RWPE1 (cell line): Measurements from ENCODE around the gene RIPPLY2.

Source experiments
- CTCF ChIA-PET: fragments of 350-600 bp; sonication (Branson Sonifier 250); formaldehyde crosslinking; extraction: SDS; loops from one replicate; lab custom pipeline; 2021; lab: Yijun Ruan, JAX
- POLR2A ChIA-PET: fragments of 400-600 bp; formaldehyde crosslinking; extraction: SDS; loops from one replicate; lab custom pipeline; 2020; ENCODE audit warnings: antibody characterized with exemption; ENCODE audit not compliant: low non-redundant PET; lab: Yijun Ruan, JAX
- DNase-seq: peaks from one replicate; pipeline ENCODE4 v3.0.0; 2012; ENCODE audit warnings: low spot score
- H3K27ac ChIP-seq: fragments of 450-650 bp; 2 replicates; pipeline ENCODE4 v1.5.1; 2017
- CTCF ChIP-seq: fragments of 450-650 bp; conservative IDR thresholded peaks from 2 replicates; pipeline ENCODE4 v1.5.1; 2017; ENCODE audit warnings: low read depth, mild to moderate bottlenecking

The RIPPLY2 gene

GRCh38 chr6:83867527-83868161, 14.5 kb downstream of the RIPPLY2 start:
- DNase-seq: peak; percentile 63

DNA sequence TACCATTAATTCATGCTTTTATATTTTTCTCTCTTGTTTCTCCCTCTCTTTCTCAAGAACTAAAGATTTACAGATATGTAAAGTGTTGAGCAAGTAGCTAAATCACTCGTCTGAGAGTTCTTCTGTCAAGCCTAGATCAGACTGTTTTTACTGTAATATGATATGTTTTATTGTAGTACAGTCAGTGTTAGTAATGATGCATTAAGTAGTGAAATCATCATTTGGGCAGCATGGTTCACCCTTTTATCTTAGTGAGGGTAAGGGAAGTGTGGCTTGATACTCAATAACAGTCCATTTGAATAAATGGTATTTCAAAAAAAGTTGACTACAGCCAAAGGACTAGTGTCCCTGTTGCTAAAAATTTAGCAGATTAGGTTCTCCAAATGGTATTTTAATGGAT, 15.5 kb downstream of the RIPPLY2 start:
- TF ChIP-seq CTCF: no peak
- CTCF ChIA-PET: interaction anchor here (0.7 kb wide), 1 partner anchor 1403 kb away, joined by 3 read pairs; no protein-coding TSS in a partner anchor
- peak; percentile 52 for DNase-seq
- H3K27ac ChIP-seq: no peak overlapping the region
- POLR2A ChIA-PET: no interaction called here

More at GRCh38 chr6:83867527-83868161, 14.5 kb downstream of the RIPPLY2 start:
- CTCF ChIA-PET: no interaction called here
- TF ChIP-seq CTCF: no peak
- POLR2A ChIA-PET: no interaction called here
- peak overlapping the region; percentile 66 for H3K27ac ChIP-seq

GRCh38 chr6:83870649-83871048, 17.5 kb downstream of the RIPPLY2 start:
- DNase-seq: no peak
- POLR2A ChIA-PET: no interaction called here
- CTCF ChIA-PET: no interaction called here
- no peak overlapping the region for H3K27ac ChIP-seq
- no peak for TF ChIP-seq CTCF

GRCh38 chr6:83872386-83873118, 19.4 kb downstream of the RIPPLY2 start:
- DNase-seq: no peak
- ChIA-PET CTCF (no interaction called here), POLR2A (no interaction called here)
- H3K27ac ChIP-seq: no peak overlapping the region
- TF ChIP-seq CTCF: no peak

- CTCF ChIA-PET: no interaction called here
- no peak overlapping the region for H3K27ac ChIP-seq
These were observed 20.7 kb downstream of the RIPPLY2 start for GRCh38 chr6:83873869-83874268.

DNA sequence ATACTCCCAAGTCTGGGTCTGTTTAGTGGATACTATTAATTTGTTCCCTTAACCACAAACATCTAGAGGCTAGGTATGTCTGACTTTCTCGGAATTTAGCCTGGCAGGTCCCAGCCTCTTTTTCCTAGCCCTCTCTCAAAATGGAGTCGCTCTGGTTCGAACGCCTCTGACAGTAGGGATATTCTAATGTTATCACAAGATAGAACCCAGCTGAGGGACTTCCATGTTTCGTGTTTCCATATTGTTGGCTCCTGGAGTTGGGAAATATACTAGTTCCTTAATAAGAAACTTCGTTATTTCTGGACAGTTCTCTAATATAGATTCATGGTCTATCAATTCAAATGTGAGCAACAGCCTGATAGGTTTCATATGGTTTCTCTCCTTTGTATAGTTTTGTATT, 22.7 kb downstream of the RIPPLY2 start:
- no peak overlapping the region for H3K27ac ChIP-seq
- CTCF ChIA-PET: no interaction called here
- no peak for DNase-seq
- POLR2A ChIA-PET: no interaction called here
- TF ChIP-seq CTCF: no peak

More at GRCh38 chr6:83873869-83874268, 20.7 kb downstream of the RIPPLY2 start:
- TF ChIP-seq CTCF: no peak
- POLR2A ChIA-PET: no interaction called here
- no peak for DNase-seq
